ENCODE data around the gene MTARC1. TPM values are rescaled to one million over a fixed set of nuclear protein-coding genes. Genes with fewer than 3 reads are reported as not detected.

Gene MTARC1
- total RNA-seq, 1 experiment from 2014 or later = 26.5 TPM

GRCh38 chr1:220810963-220811362 is 24.2 kb downstream of the MTARC1 start:
- no TSS peak for BruUV-seq (replicated peaks)
- ATAC-seq (no peak), DNase-seq (ENCODE audit: low read depth, low spot score) (no peak)
- Histone ChIP-seq H3K4me3 (replicated peaks in 1 of 2; ENCODE audit: low read depth in 1 of 2, low read length in 2 of 2) (no peak overlapping the region), H4K20me1 (ENCODE audit: insufficient read depth) (no peaks in the 10 kb centered on the region), H3K9me3 (ENCODE audit: control insufficient read depth in 1 of 2, insufficient read depth in 1 of 2, low read depth in 1 of 2, low read length in 2 of 2) (no peaks in the 10 kb centered on the region), H3K9ac (ENCODE audit: low read length) (no peak overlapping the region), H3K79me2 (ENCODE audit: insufficient read depth, low read length) (no peaks in the 10 kb centered on the region), H3K27ac (ENCODE audit: low read depth, low read length) (no peak overlapping the region), H3K36me3 (ENCODE audit: control insufficient read depth in 1 of 2, insufficient read depth in 2 of 2, low read length in 2 of 2) (no peaks in the 10 kb centered on the region), H3K9me2 (ENCODE audit: insufficient read depth) (no peaks in the 10 kb centered on the region), H3K27me3 (ENCODE audit: insufficient read depth, low read length) (no peaks in the 10 kb centered on the region), H3K4me1 (ENCODE audit: control insufficient read depth in 1 of 2, insufficient read depth in 2 of 2, low read length in 2 of 2) (no peaks in the 10 kb centered on the region; a peak in 1 of 4 replicates), H3K4me2 (ENCODE audit: low read length) (no peak overlapping the region), H2AFZ (ENCODE audit: low read depth, low read length, poor library complexity, severe bottlenecking) (no peak overlapping the region)
- CTCF ChIA-PET = interaction anchor here (1.2 to 1.4 kb wide), 2 partner anchors 393 to 624 kb away, joined by 5 read pairs; no protein-coding TSS in a partner anchor
- intact Hi-C loops (cut with micrococcal nuclease) = loop anchor here (2.0 to 5.0 kb wide), 3 partner anchors 391 to 1644 kb away; no protein-coding TSS in a partner anchor
- RAD21 ChIA-PET (ENCODE audit: low non-redundant PET in 1 of 2, low total read pairs in 2 of 2, uncharacterized antibody in 2 of 2, unreplicated experiment in 2 of 2) = no interaction called here
- TF ChIP-seq CEBPB (IDR thresholded peaks at IDR 0.05; ENCODE audit: low read depth) (no peak), YY1 (IDR thresholded peaks at IDR 0.05; ENCODE audit: extremely low read depth, insufficient replicate concordance, low read depth, low read length) (no peak), RAD21 (IDR thresholded peaks at IDR 0.05; ENCODE audit: low read depth) (no peak), CTCF (IDR thresholded peaks at IDR 0.05 in 2 of 3, conservative IDR thresholded peaks at IDR 0.05 in 1 of 3; ENCODE audit: borderline replicate concordance in 1 of 3, insufficient read depth in 1 of 3, low read depth in 2 of 3, low read length in 2 of 3) (no peak), POLR2AphosphoS5 (IDR thresholded peaks at IDR 0.05; ENCODE audit: low read depth, low read length) (no peak), ELF1 (IDR thresholded peaks at IDR 0.05; ENCODE audit: borderline replicate concordance, low read depth) (no peak), FOSL1 (IDR thresholded peaks at IDR 0.05; ENCODE audit: low read depth) (no peak), ZNF274 (IDR thresholded peaks at IDR 0.05; ENCODE audit: low read depth, low read length) (no peak), EZH2phosphoT487 (IDR thresholded peaks at IDR 0.05; ENCODE audit: borderline replicate concordance) (no peak)
- POLR2A ChIA-PET = no interaction called here
